Type B pancreatic cell (in vitro differentiated cells): ENCODE data around the gene GATA5. TPM values are rescaled to one million over a fixed set of nuclear protein-coding genes. Genes with fewer than 3 reads are reported as not detected.
A peak's percentile ranks its signal among the peaks of the same experiment; 100 is the strongest.

ENCODE experiments used
- DNase-seq: peaks from one replicate; pipeline ENCODE4 v3.0.0; 2021; ENCODE audit warnings: mixed read lengths; ENCODE audit not compliant: unreplicated experiment; ENCODE audit errors: extremely low spot score
- H3K27ac Mint-ChIP-seq: 2 replicates; pipeline ENCODE4 v1.8.0; 2021; ENCODE audit warnings: mild to moderate bottlenecking, mixed read lengths
- H3K27me3 Mint-ChIP-seq: 2 replicates; pipeline ENCODE4 v1.8.0; 2021; ENCODE audit warnings: mixed read lengths
- H3K36me3 Mint-ChIP-seq: 2 replicates; pipeline ENCODE4 v1.8.0; 2021; ENCODE audit warnings: mixed read lengths
- H3K4me1 Mint-ChIP-seq: one replicate; pipeline ENCODE4 v1.8.0; 2021; ENCODE audit warnings: mixed read lengths; ENCODE audit not compliant: unreplicated experiment
- H3K4me3 Mint-ChIP-seq: 2 replicates; pipeline ENCODE4 v1.8.0; 2021; ENCODE audit warnings: mild to moderate bottlenecking, mixed read lengths
- H3K9me3 Mint-ChIP-seq: 2 replicates; pipeline ENCODE4 v1.8.0; 2021; ENCODE audit warnings: mixed read lengths
- total RNA-seq: library from RNA; stranded (reverse); gene quantifications from 2 replicates; pipeline ENCODE4 v1.2.1, GENCODE V29; 2021; ENCODE audit warnings: low replicate concordance
- TF ChIP-seq, protein P1 (sequence below): fragments of 200-600 bp; sonication (generic); conservative IDR thresholded peaks from 2 replicates; pipeline ENCODE4 v1.5.0; 2021; ENCODE audit warnings: antibody characterized with exemption, mild to moderate bottlenecking

The GATA5 gene
- total RNA-seq, 1 donor from 2014 or later, result 10.8 TPM

DNA sequence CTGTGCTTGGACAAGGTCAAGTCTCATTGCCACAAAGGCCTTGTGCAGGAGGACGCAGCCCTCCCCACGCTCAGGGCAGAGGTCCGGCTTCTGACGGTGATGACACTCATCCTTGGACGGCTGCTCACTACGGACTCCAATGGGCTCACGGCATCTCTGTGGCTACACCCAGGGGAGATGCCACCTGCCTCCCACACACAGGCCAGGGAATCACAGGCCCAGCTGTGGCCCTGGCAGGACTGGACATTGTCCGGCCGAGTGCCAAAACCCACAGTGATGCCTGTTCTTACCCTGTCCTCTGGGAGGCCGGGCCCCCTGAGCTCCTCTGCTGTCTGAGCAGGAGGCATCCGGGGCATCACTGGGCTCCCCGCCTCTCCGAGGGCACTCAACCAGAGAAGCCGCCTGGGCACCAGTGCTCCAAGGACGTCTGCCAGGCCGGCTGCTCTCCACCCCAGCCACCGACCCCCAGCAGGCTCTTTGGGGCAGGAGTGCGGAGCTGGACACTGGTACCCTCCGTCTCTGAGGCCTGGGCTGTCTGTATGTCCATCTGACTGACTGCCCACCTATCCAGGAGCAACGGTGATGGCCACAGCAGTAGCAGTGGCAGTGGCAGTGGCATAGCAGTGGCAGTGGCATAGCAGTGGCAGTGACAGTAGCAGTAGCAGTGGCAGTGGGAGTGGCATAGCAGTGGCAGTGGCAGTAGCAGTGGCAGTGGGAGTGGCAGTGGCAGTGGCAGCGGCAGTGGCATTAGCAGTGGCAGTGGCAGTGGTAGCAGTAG is 50.3 kb downstream of the GATA5 start:
- no peaks in the 10 kb centered on the region for H3K36me3 Mint-ChIP-seq
- H3K27me3 Mint-ChIP-seq, result no peaks in the 10 kb centered on the region
- no peaks in the 10 kb centered on the region for H3K9me3 Mint-ChIP-seq
- TF ChIP-seq, protein P1, sequence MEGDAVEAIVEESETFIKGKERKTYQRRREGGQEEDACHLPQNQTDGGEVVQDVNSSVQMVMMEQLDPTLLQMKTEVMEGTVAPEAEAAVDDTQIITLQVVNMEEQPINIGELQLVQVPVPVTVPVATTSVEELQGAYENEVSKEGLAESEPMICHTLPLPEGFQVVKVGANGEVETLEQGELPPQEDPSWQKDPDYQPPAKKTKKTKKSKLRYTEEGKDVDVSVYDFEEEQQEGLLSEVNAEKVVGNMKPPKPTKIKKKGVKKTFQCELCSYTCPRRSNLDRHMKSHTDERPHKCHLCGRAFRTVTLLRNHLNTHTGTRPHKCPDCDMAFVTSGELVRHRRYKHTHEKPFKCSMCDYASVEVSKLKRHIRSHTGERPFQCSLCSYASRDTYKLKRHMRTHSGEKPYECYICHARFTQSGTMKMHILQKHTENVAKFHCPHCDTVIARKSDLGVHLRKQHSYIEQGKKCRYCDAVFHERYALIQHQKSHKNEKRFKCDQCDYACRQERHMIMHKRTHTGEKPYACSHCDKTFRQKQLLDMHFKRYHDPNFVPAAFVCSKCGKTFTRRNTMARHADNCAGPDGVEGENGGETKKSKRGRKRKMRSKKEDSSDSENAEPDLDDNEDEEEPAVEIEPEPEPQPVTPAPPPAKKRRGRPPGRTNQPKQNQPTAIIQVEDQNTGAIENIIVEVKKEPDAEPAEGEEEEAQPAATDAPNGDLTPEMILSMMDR, result no peak
- H3K4me3 Mint-ChIP-seq, result peak overlapping the region; percentile 74
- peaks cover 10% of the 10 kb centered on the region for H3K4me1 Mint-ChIP-seq
- DNase-seq, result no peak
- H3K27ac Mint-ChIP-seq, result peak overlapping the region; percentile 39

DNA sequence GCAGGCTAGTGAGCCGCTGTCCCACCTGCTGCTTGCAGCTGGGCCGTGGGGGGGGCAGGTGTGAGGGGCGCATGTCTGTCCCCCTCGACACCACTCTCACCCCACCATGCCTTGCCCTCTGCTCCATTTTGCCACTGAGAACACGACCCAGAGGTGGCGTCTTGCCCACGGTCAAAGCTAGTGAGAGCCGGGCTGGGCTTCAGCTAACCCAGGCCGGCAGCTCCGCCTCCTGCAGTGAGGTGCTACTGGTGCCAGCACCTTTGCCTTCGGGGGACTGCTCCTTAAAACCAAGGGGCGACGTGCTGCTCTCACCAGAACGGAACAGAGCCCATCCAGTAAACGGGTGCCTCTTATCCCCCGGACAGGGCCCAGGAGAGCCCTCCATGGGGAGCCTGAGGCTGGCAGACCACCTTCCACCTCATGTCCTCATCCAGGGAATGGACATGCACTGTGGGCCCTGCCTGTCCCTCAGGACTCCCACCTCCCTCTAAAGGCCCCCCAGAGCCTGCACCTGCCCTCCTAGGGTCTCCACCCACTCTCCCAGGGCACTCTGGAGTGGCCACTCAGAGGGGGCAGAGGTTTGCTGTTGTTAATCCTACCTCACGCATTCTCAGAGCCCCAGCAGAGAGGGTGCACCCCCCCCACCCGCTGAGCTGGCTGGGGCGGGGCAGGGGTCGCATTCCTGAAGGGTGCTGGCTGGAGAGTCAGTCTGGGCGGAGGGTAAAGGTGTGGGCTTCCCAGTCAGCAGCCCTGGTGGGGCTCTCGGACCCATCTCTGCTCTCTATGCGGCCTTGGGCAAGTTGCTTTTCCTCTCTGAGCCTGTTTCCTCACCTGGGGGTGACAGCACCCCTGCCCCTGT is 51.3 kb downstream of the GATA5 start:
- DNase-seq, result no peak
- H3K36me3 Mint-ChIP-seq, result no peaks in the 10 kb centered on the region
- H3K4me1 Mint-ChIP-seq, result peaks cover 14% of the 10 kb centered on the region
- TF ChIP-seq, protein P1, result no peak
- H3K27ac Mint-ChIP-seq, result peak overlapping the region; percentile 39
- peak overlapping the region; percentile 57 for H3K4me3 Mint-ChIP-seq
- no peaks in the 10 kb centered on the region for H3K27me3 Mint-ChIP-seq
- H3K9me3 Mint-ChIP-seq, result no peaks in the 10 kb centered on the region

DNA sequence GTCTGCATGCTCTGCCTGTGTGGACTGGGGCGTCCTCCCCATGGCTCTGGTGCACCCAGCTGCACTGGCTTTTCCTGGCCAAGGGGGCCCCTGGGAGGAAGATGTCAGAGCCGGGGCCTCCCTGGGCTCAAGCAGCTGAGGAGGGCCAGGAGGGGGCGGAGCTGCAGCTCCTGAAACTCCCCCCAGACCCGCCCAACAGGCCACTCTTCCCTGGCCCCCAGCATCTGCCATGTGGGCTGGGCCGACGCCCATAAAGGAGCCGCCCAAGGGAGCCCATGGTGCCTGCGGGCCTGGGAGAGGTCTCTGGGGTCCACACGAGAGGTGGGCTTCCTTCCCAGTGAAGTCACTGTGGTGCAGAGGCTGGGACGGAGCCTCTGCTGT is 52.5 kb downstream of the GATA5 start:
- Mint-ChIP-seq H3K9me3 (no peaks in the 10 kb centered on the region), H3K4me1 (peaks cover 9% of the 10 kb centered on the region), H3K4me3 (no peak overlapping the region), H3K27me3 (no peaks in the 10 kb centered on the region), H3K36me3 (no peaks in the 10 kb centered on the region), H3K27ac (no peak overlapping the region)
- no peak for DNase-seq
- TF ChIP-seq, protein P1, result no peak

DNA sequence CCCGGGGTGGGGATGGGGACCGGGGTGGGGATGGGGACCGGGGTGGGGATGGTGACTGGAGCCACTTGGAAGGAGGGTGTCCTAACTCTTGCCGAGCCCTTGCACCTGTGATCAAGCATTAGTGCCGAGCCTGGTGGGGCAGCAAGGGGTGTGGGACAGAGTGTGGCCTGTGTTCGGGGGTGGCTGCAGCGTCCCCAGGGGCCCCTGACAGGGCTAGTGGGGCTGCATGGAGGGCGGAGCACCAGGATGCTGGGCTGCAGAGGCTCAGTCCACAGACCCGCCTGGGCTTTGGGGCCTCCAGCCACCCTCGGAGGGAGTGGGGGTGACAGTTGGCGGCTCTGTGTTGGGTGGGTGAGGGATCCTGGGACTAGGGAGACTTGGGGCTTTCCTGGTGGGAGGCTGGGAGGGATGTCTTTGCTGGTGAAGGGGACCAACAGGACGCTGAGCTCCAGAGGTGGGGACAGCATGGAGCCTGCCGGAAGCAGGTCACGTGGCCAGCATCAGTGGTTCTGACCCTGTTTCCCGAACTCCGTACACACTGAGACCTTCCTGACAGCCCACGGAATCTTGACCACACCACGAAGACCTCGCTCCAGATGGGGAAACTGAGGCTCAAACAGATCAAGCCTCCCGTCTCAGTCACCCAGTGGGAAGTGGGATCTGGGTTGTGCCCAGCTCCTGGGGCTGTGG is 53.0 kb downstream of the GATA5 start:
- H3K27ac Mint-ChIP-seq, result no peak overlapping the region
- H3K4me3 Mint-ChIP-seq, result no peak overlapping the region

DNA sequence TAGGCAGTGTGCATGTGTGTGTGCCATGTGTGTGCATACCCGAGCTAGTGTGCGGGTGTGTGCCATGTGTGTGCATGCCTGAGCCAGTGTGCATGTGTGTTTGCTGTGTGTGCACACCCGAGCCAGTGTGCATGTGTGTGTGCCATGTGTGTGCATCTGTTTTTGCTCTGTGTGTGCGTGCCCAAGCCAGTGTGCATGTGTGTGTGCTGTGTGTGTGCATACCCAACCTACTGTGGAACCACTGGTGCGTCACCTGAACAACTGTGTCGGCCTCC is 54.1 kb downstream of the GATA5 start:
- peaks cover 9% of the 10 kb centered on the region for H3K4me1 Mint-ChIP-seq
- no peak for DNase-seq
- H3K4me3 Mint-ChIP-seq, result no peak overlapping the region
- TF ChIP-seq, protein P1, result no peak
- H3K9me3 Mint-ChIP-seq, result no peaks in the 10 kb centered on the region
- H3K27me3 Mint-ChIP-seq, result no peaks in the 10 kb centered on the region
- no peaks in the 10 kb centered on the region for H3K36me3 Mint-ChIP-seq
- no peak overlapping the region for H3K27ac Mint-ChIP-seq

More for the DNA sequence above, 53.0 kb downstream of the GATA5 start:
- no peaks in the 10 kb centered on the region for H3K27me3 Mint-ChIP-seq
- no peaks in the 10 kb centered on the region for H3K9me3 Mint-ChIP-seq
- TF ChIP-seq, protein P1, result no peak
- no peaks in the 10 kb centered on the region for H3K36me3 Mint-ChIP-seq
- peaks cover 9% of the 10 kb centered on the region for H3K4me1 Mint-ChIP-seq
- no peak for DNase-seq
